GM21526 (cell line): Measurements from ENCODE around the gene CPXM2.
"Not testable (repeated sequence)": the region's sequence is repeated elsewhere in the genome, so short reads cannot be mapped to it uniquely, and the experiment has no call there.

Experiments used
- ATAC-seq: cut with Tn5 transposase; IDR thresholded peaks from one replicate; pipeline ENCODE4 v1.9.1; 2021; ENCODE audit warnings: moderate library complexity; ENCODE audit not compliant: unreplicated experiment, low FRiP score

The CPXM2 gene

GRCh38 chr10:123747426-123747825, 144.2 kb downstream of the CPXM2 start:
- ATAC-seq, result no peak

- no peak for ATAC-seq
Observed at GRCh38 chr10:123746942-123747341, 144.7 kb downstream of the CPXM2 start.

- ATAC-seq, result no peak
Observed at GRCh38 chr10:123746520-123746919, 145.1 kb downstream of the CPXM2 start.

GRCh38 chr10:123746061-123746460, 145.5 kb downstream of the CPXM2 start:
- ATAC-seq, result no peak

- ATAC-seq, result no peak
Observed at GRCh38 chr10:123744224-123744536, 147.4 kb downstream of the CPXM2 start.

- no peak for ATAC-seq
Observed at GRCh38 chr10:123743441-123744223, 148.0 kb downstream of the CPXM2 start.

GRCh38 chr10:123742751-123743440, 148.7 kb downstream of the CPXM2 start:
- no peak for ATAC-seq

- ATAC-seq, result no peak
Observed at GRCh38 chr10:123741711-123742110, 149.9 kb downstream of the CPXM2 start.

GRCh38 chr10:123741146-123741545, 150.5 kb downstream of the CPXM2 start:
- ATAC-seq, result no peak

GRCh38 chr10:123736917-123737316, 154.7 kb downstream of the CPXM2 start:
- ATAC-seq, result not testable (repeated sequence)

GRCh38 chr10:123729523-123729922, 162.1 kb downstream of the CPXM2 start:
- ATAC-seq, result no peak

GRCh38 chr10:123726836-123727235, 164.8 kb downstream of the CPXM2 start:
- ATAC-seq, result no peak

- no peak for ATAC-seq
Observed at GRCh38 chr10:123726381-123726780, 165.2 kb downstream of the CPXM2 start.

- no peak for ATAC-seq
Observed at GRCh38 chr10:123724747-123725146, 166.9 kb downstream of the CPXM2 start.

- ATAC-seq, result no peak
Observed at GRCh38 chr10:123722351-123722750, 169.3 kb downstream of the CPXM2 start.

GRCh38 chr10:123721441-123722049, 170.1 kb downstream of the CPXM2 start:
- no peak for ATAC-seq

GRCh38 chr10:123720536-123720935, 171.1 kb downstream of the CPXM2 start:
- no peak for ATAC-seq

GRCh38 chr10:123718544-123719060, 173.0 kb downstream of the CPXM2 start:
- ATAC-seq, result no peak

GRCh38 chr10:123717336-123717735, 174.3 kb downstream of the CPXM2 start:
- no peak for ATAC-seq

- ATAC-seq, result no peak
Observed at GRCh38 chr10:123715546-123715945, 176.1 kb downstream of the CPXM2 start.

- no peak for ATAC-seq
Observed at GRCh38 chr10:123706236-123706635, 185.4 kb downstream of the CPXM2 start.
